Spleen (tissue), 11 donors: Measurements from ENCODE around the gene CD68. TPM values are rescaled to one million over a fixed set of nuclear protein-coding genes. Genes with fewer than 3 reads are reported as not detected.

Experiments
- DNase-seq: peaks from one replicate; pipeline ENCODE4 v3.0.0-alpha.2; 2020
- H3K27ac ChIP-seq, 8 donors: fragments of 200-600 bp; sonication (generic) in 7 of 8; 1 replicate in 4 of 8; 2 replicates in 4 of 8; pipeline versions ENCODE4 v1.5.0 to v1.8.0; 2016 to 2021; ENCODE audit warnings: inconsistent platforms in 4 of 8, mild to moderate bottlenecking in 4 of 8, moderate library complexity in 1 of 8
- H3K27me3 ChIP-seq, 7 donors: fragments of 200-600 bp; sonication (generic) in 6 of 7; replicated peaks in 1 of 7; 1 replicate in 4 of 7; 2 replicates in 3 of 7; pipeline versions ENCODE4 v1.5.0 to v1.8.0; 2016 to 2021; ENCODE audit warnings: inconsistent platforms in 3 of 7, mild to moderate bottlenecking in 1 of 7
- H3K36me3 ChIP-seq, 6 donors: fragments of 200-600 bp; sonication (generic) in 5 of 6; 1 replicate in 4 of 6; 2 replicates in 2 of 6; pipeline versions ENCODE4 v1.5.0 to v1.8.0; 2016 to 2021; ENCODE audit warnings: inconsistent platforms in 2 of 6
- H3K4me1 ChIP-seq, 6 donors: fragments of 200-600 bp; sonication (generic) in 5 of 6; 1 replicate in 3 of 6; 2 replicates in 3 of 6; pipeline versions ENCODE4 v1.5.0 to v1.8.0; 2016 to 2021; ENCODE audit warnings: inconsistent platforms in 3 of 6
- H3K4me3 ChIP-seq, 8 donors: fragments of 200-600 bp; sonication (generic) in 7 of 8; 1 replicate in 4 of 8; 2 replicates in 4 of 8; pipeline versions ENCODE4 v1.5.0 to v1.8.0; 2016 to 2021; ENCODE audit warnings: inconsistent platforms in 4 of 8, mild to moderate bottlenecking in 4 of 8, moderate library complexity in 2 of 8
- H3K9me3 ChIP-seq, 8 donors: fragments of 200-600 bp; sonication (generic) in 7 of 8; 1 replicate in 4 of 8; 2 replicates in 4 of 8; pipeline versions ENCODE4 v1.5.0 to v1.8.0; 2016 to 2021; ENCODE audit warnings: inconsistent platforms in 4 of 8
- CTCF ChIP-seq, 11 experiments: fragments of 200-600 bp in 7 of 11; fragments of 450-650 bp in 4 of 11; sonication (generic) in 4 of 11; IDR thresholded peaks in 8 of 11; conservative IDR thresholded peaks in 3 of 11; 1 replicate in 7 of 11; 2 replicates in 4 of 11; pipeline versions ENCODE4 v1.4.0 to v1.8.0; 2016 to 2021; ENCODE audit warnings: antibody characterized with exemption in 11 of 11, inconsistent platforms in 4 of 11, mild to moderate bottlenecking in 1 of 11
- POLR2A ChIP-seq, 3 donors: fragments of 450-650 bp; IDR thresholded peaks; one replicate each; pipeline ENCODE4 v1.5.1; 2017; ENCODE audit warnings: antibody characterized with exemption in 3 of 3, mild to moderate bottlenecking in 1 of 3
- POLR2AphosphoS5 ChIP-seq, 3 donors: sonication (generic); formaldehyde crosslinking; IDR thresholded peaks; one replicate each; pipeline ENCODE4 v1.5.1; 2017; ENCODE audit warnings: antibody characterized with exemption in 3 of 3
- WGBS, 5 donors: extraction: QIAGEN DNeasy Blood & Tissue Kit in 3 of 5; methylation state at CpG; one replicate each; pipeline versions ENCODE4 v1.1.5 to v1.1.7; 2013 to 2018; 5-methylcytosine and 5-hydroxymethylcytosine counted together
- intact Hi-C: fragments of 100-400 bp; cut with DNase I; formaldehyde crosslinking; loops from one replicate; pipeline ENCODE4 v1.15.0; 2023; ENCODE audit warnings: low total_unique reads
- polyA plus RNA-seq, 3 donors: library from polyadenylated mRNA; stranded (reverse); fragments of 200-250 nt; gene quantifications; one replicate each; pipeline ENCODE4 v1.2.1, GENCODE V29; 2013
- total RNA-seq, 7 donors: library from RNA; depleted of rRNA in 3 of 7; stranded (reverse); fragments of >200 nt in 3 of 7; fragmentation: NEBNext Ultra II Directional in 4 of 7; extraction: Animal tissue kit (Norgen Biotek cat#: 25700) in 4 of 7; gene quantifications; one replicate each; pipeline versions ENCODE4 v1.1.0 to v1.2.1, GENCODE V29; 2016 to 2021
- donor health status: healthy with polysubstance abuse.
- donor health status: DM: no; HTN: no; CAD: no; lungs with moderate emphysema.
- donor health status: DM: no; HTN: no; CAD: no.
- donor health status: Bipolar disorder and iron deficiency.
- donor health status: healthy.
- donor health status: DM: no; HTN: no; CAD: no.
- donor health status: DM: yes; HTN: yes; CAD: no.

The CD68 gene
- total and polyA plus RNA-seq, 10 donors, result 52.5 to 387 (median 223) TPM

GRCh38 chr17:7572338-7572587 is 7.2 kb upstream of the CD68 start:
- Histone ChIP-seq H3K27ac (peak overlapping the region; percentile 75 to 100 (median 98)), H3K4me1 (peaks cover 22 to 53% (median 49%) of the 10 kb centered on the region in 6 donors), H3K36me3 (peaks cover 15 to 76% (median 58%) of the 10 kb centered on the region in 6 donors), H3K4me3 (peak overlapping the region; percentile 40 to 100 (median 96)), H3K27me3 (no peaks in the 10 kb centered on the region), H3K9me3 (no peaks in the 10 kb centered on the region)
- intact Hi-C loops, result loop anchor here (10.0 kb wide), 1 partner anchor 227 kb away; no protein-coding TSS in a partner anchor
- WGBS, 5 donors, result 0 to 1% (median 1%) methylated on average over 10 to 11 of the region's 11 CpGs
- DNase-seq, result no peak
- TF ChIP-seq POLR2AphosphoS5 (IDR thresholded peaks at IDR 0.05) (no peak), CTCF (IDR thresholded peaks at IDR 0.05 in 8 of 11, conservative IDR thresholded peaks at IDR 0.05 in 3 of 11) (no peak), POLR2A (IDR thresholded peaks at IDR 0.05) (peak in 2 of 3 donors; percentile 30 to 34)

GRCh38 chr17:7572588-7573323 is 6.7 kb upstream of the CD68 start:
- Histone ChIP-seq H3K27me3 (no peaks in the 10 kb centered on the region), H3K4me1 (peaks cover 22 to 58% (median 53%) of the 10 kb centered on the region in 6 donors), H3K36me3 (peaks cover 15 to 76% (median 60%) of the 10 kb centered on the region in 6 donors), H3K9me3 (no peaks in the 10 kb centered on the region), H3K27ac (peak overlapping the region; percentile 98 to 100 (median 99)), H3K4me3 (peak overlapping the region; percentile 91 to 100 (median 98))
- intact Hi-C loops, result loop anchor here (10.0 kb wide), 1 partner anchor 228 kb away; no protein-coding TSS in a partner anchor
- 0 to 1% (median 1%) methylated on average over 43 to 73 of the region's 73 CpGs for WGBS, 5 donors
- peak in 7 of 11 experiments; percentile 13 to 40 (median 22) for TF ChIP-seq CTCF (IDR thresholded peaks at IDR 0.05 in 8 of 11, conservative IDR thresholded peaks at IDR 0.05 in 3 of 11)
- peak; percentile 96 to 98 (median 98) for TF ChIP-seq POLR2A (IDR thresholded peaks at IDR 0.05)
- peak; percentile 99 to 100 (median 100) for TF ChIP-seq POLR2AphosphoS5 (IDR thresholded peaks at IDR 0.05)
- DNase-seq, result peak; percentile 99

GRCh38 chr17:7573324-7574080 is 5.9 kb upstream of the CD68 start:
- Histone ChIP-seq H3K9me3 (no peaks in the 10 kb centered on the region), H3K27ac (peak overlapping the region; percentile 98 to 100 (median 99)), H3K4me1 (peaks cover 22 to 65% (median 60%) of the 10 kb centered on the region in 6 donors), H3K36me3 (peaks cover 15 to 78% (median 64%) of the 10 kb centered on the region in 6 donors), H3K4me3 (peak overlapping the region; percentile 91 to 100 (median 98)), H3K27me3 (no peaks in the 10 kb centered on the region)
- 0 to 1% (median 1%) methylated on average over 45 to 71 of the region's 71 CpGs for WGBS, 5 donors
- DNase-seq, result peak; percentile 97
- TF ChIP-seq POLR2AphosphoS5 (IDR thresholded peaks at IDR 0.05) (peak; percentile 91 to 95 (median 93)), POLR2A (IDR thresholded peaks at IDR 0.05) (peak in 1 of 3 donors; percentile 49), CTCF (IDR thresholded peaks at IDR 0.05 in 8 of 11, conservative IDR thresholded peaks at IDR 0.05 in 3 of 11) (peak in 1 of 11 experiments; percentile 27)
- intact Hi-C loops, result loop anchor here (10.0 kb wide), 1 partner anchor 229 kb away; no protein-coding TSS in a partner anchor
